Bronchial epithelial cell (primary cell): Measurements from ENCODE around the gene GNLY. TPM values are rescaled to one million over a fixed set of nuclear protein-coding genes. Genes with fewer than 3 reads are reported as not detected.

Experiments
- DNase-seq: peaks from one replicate; pipeline ENCODE4 v3.0.0-alpha.2; 2010; ENCODE audit warnings: low read depth
- FAIRE-seq: peaks from 2 replicates; lab custom pipeline; 2011; peaks lifted over from hg19 to GRCh38; lab: Jason Lieb, UNC
- H3K27me3 ChIP-seq: 2 replicates; pipeline ENCODE4 v1.5.1; 2011; ENCODE audit warnings: low read length; ENCODE audit not compliant: control insufficient read depth, insufficient read depth
- H3K36me3 ChIP-seq: 2 replicates; pipeline ENCODE4 v1.5.1; 2011; ENCODE audit warnings: low read length; ENCODE audit not compliant: control insufficient read depth, insufficient read depth
- H3K4me3 ChIP-seq: 2 replicates; pipeline ENCODE4 v1.5.1; 2011; ENCODE audit warnings: mild to moderate bottlenecking, low read depth, low read length, control low read depth
- total RNA-seq: library from RNA; depleted of rRNA; stranded (reverse); fragments of >200 nt; gene quantifications from 2 replicates; pipeline ENCODE4 v1.2.1, GENCODE V29; 2014
- TF ChIP-seq, protein P1 (sequence below): IDR thresholded peaks from 2 replicates; pipeline ENCODE4 v1.5.1; 2011; ENCODE audit warnings: mild to moderate bottlenecking, moderate library complexity, low read length, control low read depth, inconsistent platforms; ENCODE audit not compliant: insufficient read depth, severe bottlenecking

Gene GNLY
- total RNA-seq, 1 donor from 2014 or later, result not detected

DNA sequence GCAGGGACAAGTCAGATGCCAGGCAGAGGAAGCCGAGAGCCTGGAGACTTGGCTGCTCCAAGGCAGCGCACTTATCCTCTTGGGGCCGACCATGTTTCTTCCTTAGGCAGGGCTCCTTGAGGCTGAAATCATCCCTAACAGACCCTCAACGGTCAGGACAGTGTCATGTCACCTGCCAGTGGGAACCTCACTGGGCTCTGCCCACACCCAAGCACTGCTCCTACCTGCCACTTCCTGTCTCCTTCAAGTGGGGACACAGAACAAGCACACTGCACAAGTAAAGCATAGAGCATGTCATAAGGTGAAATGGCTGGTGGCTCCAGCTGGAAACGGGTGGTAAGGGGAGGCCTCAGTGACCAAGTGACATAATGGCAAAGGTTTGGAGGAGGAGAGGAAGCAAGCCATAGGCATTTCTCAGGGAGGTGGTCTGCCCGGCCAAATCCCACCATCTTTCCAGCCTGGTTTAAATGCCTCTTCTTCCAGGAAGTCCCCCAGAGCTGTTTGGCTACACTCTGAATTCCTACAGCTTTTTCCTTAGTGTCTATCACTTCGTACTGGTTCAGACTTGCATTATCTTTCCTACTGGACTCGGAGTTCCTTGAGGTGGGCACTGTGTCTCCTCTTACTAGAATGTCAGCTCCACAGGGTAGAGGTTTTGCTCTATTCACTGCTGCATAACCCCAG is 52.3 kb downstream of the GNLY start:
- DNase-seq (no peak), FAIRE-seq (no peak)
- H3K36me3 ChIP-seq, result no peaks in the 10 kb centered on the region
- TF ChIP-seq, protein P1, sequence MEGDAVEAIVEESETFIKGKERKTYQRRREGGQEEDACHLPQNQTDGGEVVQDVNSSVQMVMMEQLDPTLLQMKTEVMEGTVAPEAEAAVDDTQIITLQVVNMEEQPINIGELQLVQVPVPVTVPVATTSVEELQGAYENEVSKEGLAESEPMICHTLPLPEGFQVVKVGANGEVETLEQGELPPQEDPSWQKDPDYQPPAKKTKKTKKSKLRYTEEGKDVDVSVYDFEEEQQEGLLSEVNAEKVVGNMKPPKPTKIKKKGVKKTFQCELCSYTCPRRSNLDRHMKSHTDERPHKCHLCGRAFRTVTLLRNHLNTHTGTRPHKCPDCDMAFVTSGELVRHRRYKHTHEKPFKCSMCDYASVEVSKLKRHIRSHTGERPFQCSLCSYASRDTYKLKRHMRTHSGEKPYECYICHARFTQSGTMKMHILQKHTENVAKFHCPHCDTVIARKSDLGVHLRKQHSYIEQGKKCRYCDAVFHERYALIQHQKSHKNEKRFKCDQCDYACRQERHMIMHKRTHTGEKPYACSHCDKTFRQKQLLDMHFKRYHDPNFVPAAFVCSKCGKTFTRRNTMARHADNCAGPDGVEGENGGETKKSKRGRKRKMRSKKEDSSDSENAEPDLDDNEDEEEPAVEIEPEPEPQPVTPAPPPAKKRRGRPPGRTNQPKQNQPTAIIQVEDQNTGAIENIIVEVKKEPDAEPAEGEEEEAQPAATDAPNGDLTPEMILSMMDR, result no peak
- peaks cover 33% of the 10 kb centered on the region for H3K27me3 ChIP-seq
- H3K4me3 ChIP-seq, result no peak overlapping the region

DNA sequence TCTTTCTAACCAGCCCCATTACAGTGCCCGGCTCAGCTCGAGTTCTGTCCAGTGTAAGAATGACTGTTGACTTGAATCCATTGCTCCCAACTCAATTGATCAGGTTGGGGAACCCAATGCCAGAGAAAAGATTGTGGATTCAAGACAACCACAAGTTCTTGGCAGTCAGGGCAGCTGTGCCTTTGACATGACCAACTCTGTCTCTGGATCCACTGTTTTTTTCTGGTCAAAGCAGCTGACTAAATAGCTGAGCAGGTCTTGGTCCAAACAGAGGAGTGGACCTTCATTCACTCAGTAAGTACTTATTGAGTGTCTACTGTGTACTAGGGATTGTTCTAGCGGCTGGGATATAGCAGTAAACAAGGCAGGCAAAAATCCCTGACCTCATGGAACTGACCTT is 53.3 kb downstream of the GNLY start:
- Histone ChIP-seq H3K4me3 (no peak overlapping the region), H3K36me3 (no peaks in the 10 kb centered on the region), H3K27me3 (peaks cover 39% of the 10 kb centered on the region)
- TF ChIP-seq, protein P1, result no peak
- DNase-seq, result no peak
- FAIRE-seq, result no peak

DNA sequence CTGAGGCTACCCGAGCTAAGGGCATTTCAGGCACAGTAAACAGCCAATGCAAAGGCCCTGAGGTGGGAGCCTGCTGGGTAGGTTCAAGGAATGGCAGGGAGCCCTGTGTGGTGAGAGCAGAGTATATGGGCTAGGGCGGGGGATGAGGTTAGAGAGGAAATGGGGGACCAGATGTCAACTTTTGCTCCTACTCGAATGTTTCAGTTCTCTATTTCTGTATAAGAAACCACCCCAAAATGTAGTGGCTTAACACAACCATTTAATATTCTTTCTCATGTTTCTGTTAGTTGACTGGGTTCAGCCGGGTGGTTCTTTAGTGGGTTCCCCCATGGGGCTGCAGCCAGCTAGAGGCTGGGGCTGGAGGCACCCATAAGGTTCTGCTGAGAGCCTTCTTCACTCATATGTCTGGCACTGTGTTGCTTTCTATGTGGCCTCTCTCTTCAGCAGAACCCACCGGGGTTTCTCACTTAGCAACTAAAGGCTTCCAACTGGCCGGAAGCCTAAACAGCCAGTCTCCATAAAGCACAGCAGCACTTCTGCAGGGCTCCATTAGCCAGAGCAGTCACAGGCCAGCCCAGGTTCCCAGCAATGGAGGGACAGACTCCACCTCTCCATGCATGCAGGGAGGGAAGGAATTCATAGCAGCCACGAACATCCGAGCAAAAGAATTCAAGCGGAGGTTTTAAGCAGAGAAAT is 54.0 kb downstream of the GNLY start:
- H3K36me3 ChIP-seq, result no peaks in the 10 kb centered on the region
- H3K4me3 ChIP-seq, result no peak overlapping the region
- FAIRE-seq (no peak), DNase-seq (no peak)
- H3K27me3 ChIP-seq, result peaks cover 46% of the 10 kb centered on the region
- TF ChIP-seq, protein P1, result no peak

Other genes with a start within 250 kb of the GNLY start
- 81.9 and 103 TPM in 2 replicates for gene MAT2A, start 155.2 kb upstream of the GNLY start, total RNA-seq
- 27.9 and 33.0 TPM in 2 replicates for gene GGCX, start 132.9 kb upstream of the GNLY start, total RNA-seq
- 41.3 and 67.6 TPM in 2 replicates for gene VAMP8, start 116.8 kb upstream of the GNLY start, total RNA-seq
- 4.5 and 5.5 TPM in 2 replicates for gene VAMP5, start 109.9 kb upstream of the GNLY start, total RNA-seq
- 240 and 318 TPM in 2 replicates for gene RNF181, start 98.6 kb upstream of the GNLY start, total RNA-seq
- 8.3 and 9.2 TPM in 2 replicates for gene TMEM150A, start 91.7 kb upstream of the GNLY start, total RNA-seq
- gene C2orf68, start 82.3 kb upstream of the GNLY start, total RNA-seq, result 9.5 and 18.8 TPM in 2 replicates
- gene USP39, start 78.2 kb upstream of the GNLY start, total RNA-seq, result 26.8 and 32.4 TPM in 2 replicates
- gene SFTPB, start 26.2 kb upstream of the GNLY start, total RNA-seq, result not detected in 2 replicates
- gene ATOH8, start 59.6 kb downstream of the GNLY start, total RNA-seq, result 0.79 TPM in 1 of 2 replicates, not detected in the other
- gene ST3GAL5, start 194.6 kb downstream of the GNLY start, total RNA-seq, result 2.6 and 29.7 TPM in 2 replicates